ENCODE measurements around the gene HDDC2. TPM values are rescaled to one million over a fixed set of nuclear protein-coding genes. Genes with fewer than 3 reads are reported as not detected.

The HDDC2 gene
- total and polyA plus RNA-seq, 2 donors from 2014 or later: 69.8 to 161 TPM

GRCh38 chr6:125233202-125233601 is 68.6 kb downstream of the HDDC2 start:
- DNase-seq: no peak
- TF ChIP-seq, protein P1, sequence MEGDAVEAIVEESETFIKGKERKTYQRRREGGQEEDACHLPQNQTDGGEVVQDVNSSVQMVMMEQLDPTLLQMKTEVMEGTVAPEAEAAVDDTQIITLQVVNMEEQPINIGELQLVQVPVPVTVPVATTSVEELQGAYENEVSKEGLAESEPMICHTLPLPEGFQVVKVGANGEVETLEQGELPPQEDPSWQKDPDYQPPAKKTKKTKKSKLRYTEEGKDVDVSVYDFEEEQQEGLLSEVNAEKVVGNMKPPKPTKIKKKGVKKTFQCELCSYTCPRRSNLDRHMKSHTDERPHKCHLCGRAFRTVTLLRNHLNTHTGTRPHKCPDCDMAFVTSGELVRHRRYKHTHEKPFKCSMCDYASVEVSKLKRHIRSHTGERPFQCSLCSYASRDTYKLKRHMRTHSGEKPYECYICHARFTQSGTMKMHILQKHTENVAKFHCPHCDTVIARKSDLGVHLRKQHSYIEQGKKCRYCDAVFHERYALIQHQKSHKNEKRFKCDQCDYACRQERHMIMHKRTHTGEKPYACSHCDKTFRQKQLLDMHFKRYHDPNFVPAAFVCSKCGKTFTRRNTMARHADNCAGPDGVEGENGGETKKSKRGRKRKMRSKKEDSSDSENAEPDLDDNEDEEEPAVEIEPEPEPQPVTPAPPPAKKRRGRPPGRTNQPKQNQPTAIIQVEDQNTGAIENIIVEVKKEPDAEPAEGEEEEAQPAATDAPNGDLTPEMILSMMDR (IDR thresholded peaks at IDR 0.05; ENCODE audit: borderline replicate concordance, extremely low read depth, insufficient read depth): no peak
- Histone ChIP-seq H3K27me3 (ENCODE audit: control insufficient read depth, insufficient read depth, low read length) (no peaks in the 10 kb centered on the region), H3K4me3 (ENCODE audit: low read length in 3 of 3) (no peak overlapping the region), H3K9ac (ENCODE audit: low read length in 3 of 3) (no peak overlapping the region), H3K9me3 (ENCODE audit: control insufficient read depth in 2 of 3, insufficient read depth in 1 of 3, low read length in 3 of 3) (no peaks in the 10 kb centered on the region), H3K4me1 (ENCODE audit: control insufficient read depth in 2 of 3, insufficient read depth in 2 of 3, low read depth in 1 of 3, low read length in 3 of 3) (peaks cover 0 to 11% (median 5%) of the 10 kb centered on the region in 3 donors), H3K36me3 (ENCODE audit: control insufficient read depth in 2 of 3, insufficient read depth in 3 of 3, low read length in 3 of 3) (no peaks in the 10 kb centered on the region), H3K27ac (ENCODE audit: low read depth in 2 of 2, low read length in 2 of 2) (no peak overlapping the region)
- intact Hi-C loops (cut with DNase I): no loop called here
- FAIRE-seq: no peak

GRCh38 chr6:125232466-125232865 is 69.3 kb downstream of the HDDC2 start:
- TF ChIP-seq, protein P1 (IDR thresholded peaks at IDR 0.05; ENCODE audit: borderline replicate concordance, extremely low read depth, insufficient read depth): no peak
- DNase-seq: no peak
- intact Hi-C loops (cut with DNase I): no loop called here
- Histone ChIP-seq H3K9me3 (ENCODE audit: control insufficient read depth in 2 of 3, insufficient read depth in 1 of 3, low read length in 3 of 3) (no peaks in the 10 kb centered on the region), H3K4me1 (ENCODE audit: control insufficient read depth in 2 of 3, insufficient read depth in 2 of 3, low read depth in 1 of 3, low read length in 3 of 3) (peaks cover 0 to 11% (median 5%) of the 10 kb centered on the region in 3 donors), H3K27me3 (ENCODE audit: control insufficient read depth, insufficient read depth, low read length) (no peaks in the 10 kb centered on the region), H3K9ac (ENCODE audit: low read length in 3 of 3) (no peak overlapping the region), H3K27ac (ENCODE audit: low read depth in 2 of 2, low read length in 2 of 2) (no peak overlapping the region), H3K36me3 (ENCODE audit: control insufficient read depth in 2 of 3, insufficient read depth in 3 of 3, low read length in 3 of 3) (no peaks in the 10 kb centered on the region), H3K4me3 (ENCODE audit: low read length in 3 of 3) (no peak overlapping the region)
- FAIRE-seq: no peak

GRCh38 chr6:125231574-125232343 is 70.0 kb downstream of the HDDC2 start:
- TF ChIP-seq, protein P1 (IDR thresholded peaks at IDR 0.05; ENCODE audit: borderline replicate concordance, extremely low read depth, insufficient read depth): no peak
- DNase-seq (no peak), FAIRE-seq (no peak)
- H3K9ac ChIP-seq (ENCODE audit: low read length in 3 of 3): no peak overlapping the region
- intact Hi-C loops (cut with DNase I): no loop called here
- no peaks in the 10 kb centered on the region for H3K27me3 ChIP-seq (ENCODE audit: control insufficient read depth, insufficient read depth, low read length)
- H3K36me3 ChIP-seq (ENCODE audit: control insufficient read depth in 2 of 3, insufficient read depth in 3 of 3, low read length in 3 of 3): no peaks in the 10 kb centered on the region
- no peak overlapping the region for H3K27ac ChIP-seq (ENCODE audit: low read depth in 2 of 2, low read length in 2 of 2)
- peaks cover 0 to 11% (median 5%) of the 10 kb centered on the region in 3 donors for H3K4me1 ChIP-seq (ENCODE audit: control insufficient read depth in 2 of 3, insufficient read depth in 2 of 3, low read depth in 1 of 3, low read length in 3 of 3)
- H3K9me3 ChIP-seq (ENCODE audit: control insufficient read depth in 2 of 3, insufficient read depth in 1 of 3, low read length in 3 of 3): no peaks in the 10 kb centered on the region
- H3K4me3 ChIP-seq (ENCODE audit: low read length in 3 of 3): no peak overlapping the region

Data from kidney (tissue), 14 donors.